ENCODE data around the gene KNSTRN. TPM values are rescaled to one million over a fixed set of nuclear protein-coding genes. Genes with fewer than 3 reads are reported as not detected.

The KNSTRN gene
- total RNA-seq, 2 experiments from 2014 or later, result 2.8 to 3.0 TPM

- ChIA-PET POLR2A (interaction anchor here (1.1 to 7.4 kb wide), 4 partner anchors 11 to 135 kb away, joined by 3 to 106 read pairs (median 3); partner anchors contain the start of gene CHST14), CTCF (interaction anchor here (0.7 to 1.6 kb wide), 3 partner anchors 14 to 77 kb away, joined by 3 to 4 read pairs (median 3); no protein-coding TSS in a partner anchor)
- Histone ChIP-seq H3K36me3 (ENCODE audit: insufficient read depth, low read length) (peaks cover 6% of the 10 kb centered on the region), H3K4me3 (ENCODE audit: low read length) (no peak overlapping the region), H3K4me1 (ENCODE audit: insufficient read depth, low read length) (peaks cover 62% of the 10 kb centered on the region), H3K27me3 (ENCODE audit: control insufficient read depth in 1 of 2, insufficient read depth in 2 of 2, low read length in 2 of 2) (peaks cover 3 to 8% of the 10 kb centered on the region in 2 experiments), H3K9me3 (ENCODE audit: control insufficient read depth in 1 of 2, insufficient read depth in 1 of 2, low read length in 2 of 2) (peaks cover 0 to 4% of the 10 kb centered on the region in 2 experiments), H3K27ac (ENCODE audit: low read depth in 1 of 2, low read length in 2 of 2) (no peak overlapping the region)
- Mint-ChIP-seq H3K9me3 (no peaks in the 10 kb centered on the region), H3K4me3 (peak overlapping the region; percentile 95), H3K4me1 (ENCODE audit: low read depth) (peaks cover 68% of the 10 kb centered on the region), H3K36me3 (ENCODE audit: low read depth) (peaks cover 10% of the 10 kb centered on the region), H3K27me3 (peaks cover 20% of the 10 kb centered on the region), H3K27ac (peak overlapping the region; percentile 82)
- intact Hi-C loops (cut with DNase I, micrococcal nuclease), result loop anchor here in 1 of 2 experiments (2.0 to 10.0 kb wide), 2 partner anchors 26 to 152 kb away; partner anchors contain the start of gene KNL1
- DNase-seq, result no peak
- ATAC-seq (ENCODE audit: poor library complexity), result no peak
- TF ChIP-seq, protein P1, sequence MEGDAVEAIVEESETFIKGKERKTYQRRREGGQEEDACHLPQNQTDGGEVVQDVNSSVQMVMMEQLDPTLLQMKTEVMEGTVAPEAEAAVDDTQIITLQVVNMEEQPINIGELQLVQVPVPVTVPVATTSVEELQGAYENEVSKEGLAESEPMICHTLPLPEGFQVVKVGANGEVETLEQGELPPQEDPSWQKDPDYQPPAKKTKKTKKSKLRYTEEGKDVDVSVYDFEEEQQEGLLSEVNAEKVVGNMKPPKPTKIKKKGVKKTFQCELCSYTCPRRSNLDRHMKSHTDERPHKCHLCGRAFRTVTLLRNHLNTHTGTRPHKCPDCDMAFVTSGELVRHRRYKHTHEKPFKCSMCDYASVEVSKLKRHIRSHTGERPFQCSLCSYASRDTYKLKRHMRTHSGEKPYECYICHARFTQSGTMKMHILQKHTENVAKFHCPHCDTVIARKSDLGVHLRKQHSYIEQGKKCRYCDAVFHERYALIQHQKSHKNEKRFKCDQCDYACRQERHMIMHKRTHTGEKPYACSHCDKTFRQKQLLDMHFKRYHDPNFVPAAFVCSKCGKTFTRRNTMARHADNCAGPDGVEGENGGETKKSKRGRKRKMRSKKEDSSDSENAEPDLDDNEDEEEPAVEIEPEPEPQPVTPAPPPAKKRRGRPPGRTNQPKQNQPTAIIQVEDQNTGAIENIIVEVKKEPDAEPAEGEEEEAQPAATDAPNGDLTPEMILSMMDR (IDR thresholded peaks at IDR 0.05), result no peak
Observed at GRCh38 chr15:40443255-40443654, 60.7 kb downstream of the KNSTRN start.

DNA sequence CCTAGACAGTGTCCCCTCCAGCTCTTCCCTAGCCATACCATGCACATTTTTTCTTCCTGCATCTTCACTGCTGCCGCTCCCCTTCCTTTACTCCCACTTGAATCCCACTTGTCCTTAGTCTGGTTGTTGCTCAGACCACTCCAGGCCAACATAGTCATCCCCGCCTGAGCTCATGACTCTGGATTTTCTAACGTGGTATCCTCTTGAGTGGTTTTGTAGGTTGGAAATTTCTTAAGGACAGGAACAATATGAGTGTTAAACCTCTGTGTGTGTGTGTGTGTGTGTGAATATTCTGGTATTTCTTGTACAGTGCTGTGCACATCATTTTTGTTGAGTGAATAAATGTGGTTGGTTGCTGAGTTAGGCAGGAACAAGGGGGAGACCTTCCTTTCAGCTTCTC lies 61.3 kb downstream of the KNSTRN start:
- ATAC-seq (ENCODE audit: poor library complexity) (no peak), DNase-seq (no peak)
- H3K4me1 ChIP-seq (ENCODE audit: insufficient read depth, low read length), result peaks cover 62% of the 10 kb centered on the region
- TF ChIP-seq, protein P1 (IDR thresholded peaks at IDR 0.05), result no peak
- intact Hi-C loops (cut with DNase I, micrococcal nuclease), result loop anchor here in 1 of 2 experiments (2.0 to 10.0 kb wide), 2 partner anchors 25 to 151 kb away; partner anchors contain the start of gene KNL1
- H3K36me3 Mint-ChIP-seq (ENCODE audit: low read depth), result peaks cover 10% of the 10 kb centered on the region
- H3K27ac ChIP-seq (ENCODE audit: low read depth in 1 of 2, low read length in 2 of 2), result no peak overlapping the region
- H3K27me3 Mint-ChIP-seq, result peaks cover 14% of the 10 kb centered on the region
- H3K4me3 ChIP-seq (ENCODE audit: low read length), result no peak overlapping the region
- no peaks in the 10 kb centered on the region for H3K9me3 Mint-ChIP-seq
- ChIA-PET POLR2A (interaction anchor here (0.6 to 7.4 kb wide), 3 partner anchors 10 to 556 kb away, joined by 3 to 106 read pairs (median 3); partner anchors contain the start of gene CHST14), CTCF (no interaction called here)
- H3K4me1 Mint-ChIP-seq (ENCODE audit: low read depth), result peaks cover 65% of the 10 kb centered on the region
- H3K27ac Mint-ChIP-seq, result peak overlapping the region; percentile 82
- H3K4me3 Mint-ChIP-seq, result peak overlapping the region; percentile 95
- H3K9me3 ChIP-seq (ENCODE audit: control insufficient read depth in 1 of 2, insufficient read depth in 1 of 2, low read length in 2 of 2), result no peaks in the 10 kb centered on the region
- H3K36me3 ChIP-seq (ENCODE audit: insufficient read depth, low read length), result peaks cover 6% of the 10 kb centered on the region
- peaks cover 0 to 2% of the 10 kb centered on the region in 2 experiments for H3K27me3 ChIP-seq (ENCODE audit: control insufficient read depth in 1 of 2, insufficient read depth in 2 of 2, low read length in 2 of 2)

Other genes starting within 250 kb of the KNSTRN start
- 1 to 10 TPM; 1.4 to 2.4 TPM for gene BUB1B, start 221.7 kb upstream of the KNSTRN start, total RNA-seq
- under 1 TPM; 0.34 to 0.36 TPM for gene PAK6, start 143.7 kb upstream of the KNSTRN start, total RNA-seq
- not detected for gene ANKRD63, start 99.7 kb upstream of the KNSTRN start, total RNA-seq
- gene PLCB2, start 74.8 kb upstream of the KNSTRN start, total RNA-seq, result 100 to 1,000 TPM; 206 to 222 TPM
- 1 to 10 TPM; 6.8 to 7.0 TPM for gene INAFM2, start 59.0 kb upstream of the KNSTRN start, total RNA-seq
- 1 to 10 TPM; 1.0 to 1.5 TPM for gene CCDC9B, start 41.8 kb upstream of the KNSTRN start, total RNA-seq
- not detected for gene PHGR1, start 31.7 kb upstream of the KNSTRN start, total RNA-seq
- gene DISP2, start 24.5 kb upstream of the KNSTRN start, total RNA-seq, result under 1 TPM; 0.03 to 0.06 TPM
- 10 to 100 TPM; 30.7 to 31.9 TPM for gene IVD, start 23.1 kb downstream of the KNSTRN start, total RNA-seq
- gene BAHD1, start 58.2 kb downstream of the KNSTRN start, total RNA-seq, result 10 to 100 TPM; 20.3 to 21.5 TPM
- gene CHST14, start 88.3 kb downstream of the KNSTRN start, total RNA-seq, result 1 to 10 TPM; 4.6 to 5.1 TPM
- gene CCDC32, start 182.3 kb downstream of the KNSTRN start, total RNA-seq, result 10 to 100 TPM; 20.9 to 21.3 TPM
- gene RPUSD2, start 186.6 kb downstream of the KNSTRN start, total RNA-seq, result 10 to 100 TPM; 18.8 to 21.0 TPM
- gene KNL1, start 211.5 kb downstream of the KNSTRN start, total RNA-seq, result under 1 TPM; 0.59 to 0.69 TPM